Smooth muscle cell (in vitro differentiated cells): Measurements from ENCODE around the gene CCDC74A. TPM values are rescaled to one million over a fixed set of nuclear protein-coding genes. Genes with fewer than 3 reads are reported as not detected.

Experiments used
- DNase-seq: peaks from one replicate; lab custom pipeline; 2025; ENCODE audit not compliant: unreplicated experiment; lab: John Stamatoyannopoulos, UW
- H2AFZ ChIP-seq: fragments of 200-600 bp; sonication (generic); 2 replicates; pipeline ENCODE4 v1.6.0; 2016; ENCODE audit warnings: antibody characterized with exemption, low read depth, mild to moderate bottlenecking
- H3F3A ChIP-seq: fragments of 200-600 bp; sonication (generic); 2 replicates; pipeline ENCODE4 v1.6.0; 2017; ENCODE audit warnings: antibody characterized with exemption, low read depth
- H3K27ac ChIP-seq: fragments of 200-600 bp; sonication (generic); 2 replicates; pipeline ENCODE4 v1.5.1; 2016; ENCODE audit warnings: low read depth, mild to moderate bottlenecking
- H3K27me3 ChIP-seq: fragments of 200-600 bp; sonication (generic); 2 replicates; pipeline ENCODE4 v1.6.1; 2016; ENCODE audit warnings: low read depth, mild to moderate bottlenecking
- H3K36me3 ChIP-seq: fragments of 200-600 bp; sonication (generic); 2 replicates; pipeline ENCODE4 v1.5.1; 2016; ENCODE audit warnings: low read depth
- H3K4me1 ChIP-seq: fragments of 200-600 bp; sonication (generic); 2 replicates; pipeline ENCODE4 v1.5.1; 2016; ENCODE audit warnings: low read depth
- H3K4me2 ChIP-seq: fragments of 200-600 bp; sonication (generic); 2 replicates; pipeline ENCODE4 v1.6.0; 2016; ENCODE audit warnings: mild to moderate bottlenecking
- H3K4me3 ChIP-seq: fragments of 200-600 bp; sonication (generic); 2 replicates; pipeline ENCODE4 v1.5.1; 2016; ENCODE audit warnings: mild to moderate bottlenecking
- H3K79me2 ChIP-seq: fragments of 200-600 bp; sonication (generic); 2 replicates; pipeline ENCODE4 v1.6.0; 2016; ENCODE audit warnings: low read depth, mild to moderate bottlenecking
- H3K9ac ChIP-seq: fragments of 200-600 bp; sonication (generic); 2 replicates; pipeline ENCODE4 v1.6.0; 2016; ENCODE audit warnings: low read depth
- H3K9me3 ChIP-seq: fragments of 200-600 bp; sonication (generic); replicated peaks from 2 replicates; pipeline ENCODE4 v1.5.1; 2016; ENCODE audit warnings: low read depth
- H4K20me1 ChIP-seq: fragments of 200-600 bp; sonication (generic); 2 replicates; pipeline ENCODE4 v1.6.0; 2016; ENCODE audit warnings: low read depth
- WGBS: methylation state at CpG from one replicate; pipeline ENCODE4 v1.1.7; 2016; ENCODE audit warnings: low lambda C conversion rate; 5-methylcytosine and 5-hydroxymethylcytosine counted together
- polyA plus RNA-seq: library from polyadenylated mRNA; unstranded; fragments of >200 nt; fragmentation: Nextera tagmentation; extraction: Ambion mirVana; gene quantifications from 2 replicates; pipeline ENCODE4 v1.2.1, GENCODE V29; 2016
- total RNA-seq: library from RNA; depleted of rRNA; stranded (reverse); fragments of >200 nt; gene quantifications from 2 replicates; pipeline ENCODE4 v1.2.3, GENCODE V29; 2014
- TF ChIP-seq, protein P1 (sequence below): fragments of 200-600 bp; sonication (generic); IDR thresholded peaks from 2 replicates; pipeline ENCODE4 v1.5.1; 2017; ENCODE audit warnings: borderline replicate concordance, mild to moderate bottlenecking, antibody characterized with exemption; ENCODE audit not compliant: insufficient read depth, poor library complexity, severe bottlenecking

Gene CCDC74A
- total and polyA plus RNA-seq, 2 experiments from 2014 or later: 18.1 to 37.2 TPM

DNA sequence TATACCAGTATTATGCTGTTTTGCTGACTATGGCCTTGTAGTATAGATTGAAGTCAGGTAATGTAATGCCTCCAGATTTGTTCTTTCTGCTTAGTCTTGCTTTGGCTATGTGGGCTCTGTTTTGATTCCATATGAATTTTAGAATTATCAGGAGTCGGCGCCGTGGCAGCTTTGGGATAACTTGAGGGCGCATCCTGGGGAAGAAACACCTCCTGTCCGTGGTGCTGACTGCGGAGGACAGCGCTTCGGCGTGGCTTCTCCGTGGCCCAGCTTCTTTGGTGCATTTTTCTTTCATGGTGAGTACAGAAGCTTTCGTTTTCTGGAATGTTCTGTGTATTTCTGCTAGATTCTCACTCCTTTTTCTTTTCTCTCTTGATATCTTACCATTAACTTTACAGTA lies 25.2 kb downstream of the CCDC74A start:
- no peak for DNase-seq

DNA sequence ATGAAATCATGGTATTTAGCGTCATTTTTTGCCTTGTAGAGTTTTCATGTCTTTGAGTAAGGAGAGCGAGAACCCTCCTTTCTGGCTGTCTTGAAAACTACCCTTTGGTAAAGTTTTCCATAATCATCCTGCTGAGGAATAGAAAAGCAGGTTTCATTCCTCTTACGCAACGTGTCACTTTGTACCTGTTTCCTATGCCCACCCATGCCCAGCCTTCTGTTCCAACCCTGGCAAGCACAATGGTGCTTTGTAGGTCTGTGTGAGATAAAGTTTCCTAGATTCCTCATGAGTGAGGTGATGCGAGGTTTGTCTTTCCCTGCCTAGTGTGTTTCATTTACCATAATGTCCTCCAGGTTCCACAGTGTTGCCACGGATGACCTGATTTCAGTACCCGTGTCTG lies 29.3 kb downstream of the CCDC74A start:
- H3K4me3 ChIP-seq: no peak overlapping the region
- H2AFZ ChIP-seq: no peak overlapping the region
- H4K20me1 ChIP-seq: no peaks in the 10 kb centered on the region
- no peak overlapping the region for H3K9ac ChIP-seq
- no peaks in the 10 kb centered on the region for H3K79me2 ChIP-seq
- no peaks in the 10 kb centered on the region for H3K9me3 ChIP-seq
- H3K4me2 ChIP-seq: no peak overlapping the region
- DNase-seq: no peak
- H3K4me1 ChIP-seq: no peaks in the 10 kb centered on the region
- no peak overlapping the region for H3K27ac ChIP-seq
- peaks cover 15% of the 10 kb centered on the region for H3K27me3 ChIP-seq
- TF ChIP-seq, protein P1, sequence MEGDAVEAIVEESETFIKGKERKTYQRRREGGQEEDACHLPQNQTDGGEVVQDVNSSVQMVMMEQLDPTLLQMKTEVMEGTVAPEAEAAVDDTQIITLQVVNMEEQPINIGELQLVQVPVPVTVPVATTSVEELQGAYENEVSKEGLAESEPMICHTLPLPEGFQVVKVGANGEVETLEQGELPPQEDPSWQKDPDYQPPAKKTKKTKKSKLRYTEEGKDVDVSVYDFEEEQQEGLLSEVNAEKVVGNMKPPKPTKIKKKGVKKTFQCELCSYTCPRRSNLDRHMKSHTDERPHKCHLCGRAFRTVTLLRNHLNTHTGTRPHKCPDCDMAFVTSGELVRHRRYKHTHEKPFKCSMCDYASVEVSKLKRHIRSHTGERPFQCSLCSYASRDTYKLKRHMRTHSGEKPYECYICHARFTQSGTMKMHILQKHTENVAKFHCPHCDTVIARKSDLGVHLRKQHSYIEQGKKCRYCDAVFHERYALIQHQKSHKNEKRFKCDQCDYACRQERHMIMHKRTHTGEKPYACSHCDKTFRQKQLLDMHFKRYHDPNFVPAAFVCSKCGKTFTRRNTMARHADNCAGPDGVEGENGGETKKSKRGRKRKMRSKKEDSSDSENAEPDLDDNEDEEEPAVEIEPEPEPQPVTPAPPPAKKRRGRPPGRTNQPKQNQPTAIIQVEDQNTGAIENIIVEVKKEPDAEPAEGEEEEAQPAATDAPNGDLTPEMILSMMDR: no peak
- H3K36me3 ChIP-seq: no peaks in the 10 kb centered on the region
- H3F3A ChIP-seq: no peaks in the 10 kb centered on the region
- WGBS: 88% methylated on average over 7 of the region's 7 CpGs

More for the DNA sequence above, 25.2 kb downstream of the CCDC74A start:
- Histone ChIP-seq H3K27me3 (peaks cover 8% of the 10 kb centered on the region), H4K20me1 (no peaks in the 10 kb centered on the region), H3K79me2 (no peaks in the 10 kb centered on the region), H3F3A (no peaks in the 10 kb centered on the region), H3K4me2 (no peak overlapping the region), H2AFZ (no peak overlapping the region), H3K36me3 (no peaks in the 10 kb centered on the region), H3K9ac (no peak overlapping the region), H3K4me1 (no peaks in the 10 kb centered on the region), H3K4me3 (no peak overlapping the region), H3K27ac (no peak overlapping the region), H3K9me3 (no peaks in the 10 kb centered on the region)
- 81% methylated on average over 11 of the region's 11 CpGs for WGBS
- TF ChIP-seq, protein P1: no peak

DNA sequence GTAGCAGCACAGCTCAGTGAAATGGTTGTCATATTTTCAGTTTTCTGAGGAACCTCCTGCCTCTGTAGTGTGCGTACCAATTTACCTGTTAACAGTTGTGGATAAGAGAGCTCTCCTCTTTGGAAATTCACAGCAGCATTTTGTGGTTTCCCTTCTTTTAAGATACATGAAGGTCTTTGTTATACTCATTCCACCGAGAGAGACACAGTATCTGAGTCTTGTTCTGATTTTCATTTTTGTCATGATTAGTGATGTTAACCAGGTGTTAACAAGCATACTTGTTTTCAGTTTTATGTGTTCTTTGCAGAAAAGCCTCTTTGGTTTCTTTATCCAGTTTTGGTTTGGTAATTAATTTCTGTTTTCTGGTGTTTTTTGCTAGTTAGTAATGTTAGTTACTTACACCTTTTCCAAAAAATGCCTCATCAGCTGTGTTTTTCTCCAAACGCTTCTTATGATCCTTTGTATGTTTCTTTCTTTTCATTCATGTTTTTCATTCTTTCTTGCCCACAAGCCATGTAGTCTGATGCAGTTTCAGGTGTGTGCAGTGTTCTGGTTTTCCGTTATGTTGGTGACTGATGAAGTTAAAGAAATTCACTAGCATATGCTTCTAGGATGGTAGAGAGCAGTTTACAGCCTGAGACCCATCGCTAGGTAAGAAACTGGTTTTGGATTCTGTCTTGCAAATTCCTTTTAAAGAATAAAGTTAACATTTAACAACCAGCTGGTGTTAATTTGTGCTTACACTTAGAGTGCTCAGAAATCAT lies 30.1 kb downstream of the CCDC74A start:
- Histone ChIP-seq H3K9me3 (no peaks in the 10 kb centered on the region), H3F3A (no peaks in the 10 kb centered on the region), H3K9ac (no peak overlapping the region), H3K4me2 (no peak overlapping the region), H3K36me3 (no peaks in the 10 kb centered on the region), H3K4me3 (no peak overlapping the region), H3K4me1 (no peaks in the 10 kb centered on the region), H3K27me3 (peaks cover 15% of the 10 kb centered on the region), H2AFZ (no peak overlapping the region), H3K79me2 (no peaks in the 10 kb centered on the region), H4K20me1 (no peaks in the 10 kb centered on the region), H3K27ac (no peak overlapping the region)
- DNase-seq: no peak
- WGBS: 81% methylated on average over 5 of the region's 5 CpGs
- TF ChIP-seq, protein P1: no peak

DNA sequence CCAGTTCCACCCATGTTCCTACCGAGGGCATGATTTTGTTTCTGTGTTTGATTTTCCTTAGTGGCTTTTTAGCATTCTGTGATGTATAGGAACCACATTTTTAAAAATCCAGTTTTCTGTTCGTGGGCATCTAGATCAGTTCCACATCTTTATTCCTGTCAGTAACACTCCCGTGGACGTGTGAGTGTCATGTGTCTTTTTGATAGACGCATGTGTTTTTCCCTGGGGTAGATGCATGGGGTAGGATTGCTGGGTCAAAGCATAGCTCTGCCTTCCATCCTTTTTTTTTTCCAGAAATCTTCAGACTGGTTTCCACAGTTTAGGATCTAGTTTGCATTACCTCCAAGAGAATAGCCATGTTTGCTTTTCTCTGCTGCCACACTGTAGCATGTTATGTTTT lies 38.7 kb downstream of the CCDC74A start:
- H4K20me1 ChIP-seq: no peaks in the 10 kb centered on the region
- H3K9me3 ChIP-seq: no peaks in the 10 kb centered on the region
- no peak overlapping the region for H3K4me3 ChIP-seq
- no peak overlapping the region for H2AFZ ChIP-seq
- H3K27me3 ChIP-seq: no peaks in the 10 kb centered on the region
- no peaks in the 10 kb centered on the region for H3K4me1 ChIP-seq
- TF ChIP-seq, protein P1: no peak
- no peaks in the 10 kb centered on the region for H3F3A ChIP-seq
- H3K27ac ChIP-seq: no peak overlapping the region
- DNase-seq: no peak
- no peak overlapping the region for H3K9ac ChIP-seq
- no peaks in the 10 kb centered on the region for H3K36me3 ChIP-seq
- 89% methylated on average over 5 of the region's 5 CpGs for WGBS
- no peaks in the 10 kb centered on the region for H3K79me2 ChIP-seq
- no peak overlapping the region for H3K4me2 ChIP-seq
